GM23248 (cell line): ENCODE data around the gene WDR59.

Experiments
- EZH2 ChIP-seq: fragments of 200-600 bp; sonication (generic); IDR thresholded peaks from 2 replicates; pipeline ENCODE4 v1.6.1; 2018; ENCODE audit warnings: antibody characterized with exemption, mild to moderate bottlenecking; ENCODE audit not compliant: insufficient read depth, poor library complexity, severe bottlenecking
- EZH2phosphoT487 ChIP-seq: fragments of 200-600 bp; sonication (generic); IDR thresholded peaks from 2 replicates; pipeline ENCODE4 v1.6.1; 2018; ENCODE audit warnings: antibody characterized with exemption, moderate library complexity, mild to moderate bottlenecking, low read depth; ENCODE audit not compliant: insufficient read depth

GRCh38 chr16:74939688-74940087 is 45.2 kb downstream of the WDR59 start:
- no peak for TF ChIP-seq EZH2phosphoT487
- no peak for TF ChIP-seq EZH2
